Measurements from ENCODE around the gene C4B. TPM values are rescaled to one million over a fixed set of nuclear protein-coding genes. Genes with fewer than 3 reads are reported as not detected.
"Not testable (repeated sequence)": the region's sequence is repeated elsewhere in the genome, so short reads cannot be mapped to it uniquely, and the experiment has no call there.

Gene C4B
- total RNA-seq, 3 donors from 2014 or later = 5.6 to 323 (median 298) TPM

GRCh38 chr6:32035283-32036013 lies 20.9 kb downstream of the C4B start:
- H3K4me1 ChIP-seq; H3K4me3 ChIP-seq; H3K27ac ChIP-seq; H3K27me3 ChIP-seq; H3K9me3 ChIP-seq; H3K36me3 ChIP-seq; intact Hi-C loops (cut with DNase I; ENCODE audit: low total_unique reads); DNase-seq (ENCODE audit: low spot score in 2 of 2): not testable (repeated sequence)

- H3K4me1 ChIP-seq; H3K36me3 ChIP-seq; H3K27me3 ChIP-seq; DNase-seq (ENCODE audit: low spot score in 2 of 2); H3K4me3 ChIP-seq; H3K9me3 ChIP-seq; intact Hi-C loops (cut with DNase I; ENCODE audit: low total_unique reads): not testable (repeated sequence)
- peak overlapping the region in 1 of 2 donors; percentile 43 for H3K27ac ChIP-seq
Measured at GRCh38 chr6:32037136-32037535, 22.5 kb downstream of the C4B start.

- H3K4me3 ChIP-seq; H3K4me1 ChIP-seq; intact Hi-C loops (cut with DNase I; ENCODE audit: low total_unique reads); H3K36me3 ChIP-seq; H3K27me3 ChIP-seq; H3K9me3 ChIP-seq; DNase-seq (ENCODE audit: low spot score in 2 of 2): not testable (repeated sequence)
- H3K27ac ChIP-seq = peak within 1 kb of the TSS in 1 of 2 donors; percentile 68
Measured at GRCh38 chr6:32037598-32038524, 23.3 kb downstream of the C4B start, which contains the start of gene CYP21A2. Gene CYP21A2, plus strand, starts transcription at chr6:32038415. Its CDS starts 8 bp downstream, at chr6:32038423.

- H3K27me3 ChIP-seq; H3K4me3 ChIP-seq; H3K9me3 ChIP-seq; H3K36me3 ChIP-seq; intact Hi-C loops (cut with DNase I; ENCODE audit: low total_unique reads); DNase-seq (ENCODE audit: low spot score in 2 of 2); H3K27ac ChIP-seq; H3K4me1 ChIP-seq: not testable (repeated sequence)
Measured at GRCh38 chr6:32038878-32039277, 24.3 kb downstream of the C4B start.

- H3K27ac ChIP-seq; H3K4me1 ChIP-seq; intact Hi-C loops (cut with DNase I; ENCODE audit: low total_unique reads); H3K36me3 ChIP-seq; H3K4me3 ChIP-seq; DNase-seq (ENCODE audit: low spot score in 2 of 2); H3K9me3 ChIP-seq; H3K27me3 ChIP-seq: not testable (repeated sequence)
Measured at GRCh38 chr6:32039321-32040274, 25.0 kb downstream of the C4B start.

- H3K36me3 ChIP-seq; H3K27ac ChIP-seq; intact Hi-C loops (cut with DNase I; ENCODE audit: low total_unique reads); H3K4me1 ChIP-seq; DNase-seq (ENCODE audit: low spot score in 2 of 2); H3K9me3 ChIP-seq; H3K27me3 ChIP-seq; H3K4me3 ChIP-seq: not testable (repeated sequence)
Measured at GRCh38 chr6:32040299-32041049, 25.9 kb downstream of the C4B start.

- H3K36me3 ChIP-seq; H3K4me1 ChIP-seq; intact Hi-C loops (cut with DNase I; ENCODE audit: low total_unique reads); H3K9me3 ChIP-seq; H3K4me3 ChIP-seq; H3K27me3 ChIP-seq; H3K27ac ChIP-seq; DNase-seq (ENCODE audit: low spot score in 2 of 2): not testable (repeated sequence)
Measured at GRCh38 chr6:32041050-32041321, 26.4 kb downstream of the C4B start.

- H3K4me1 ChIP-seq; H3K9me3 ChIP-seq; intact Hi-C loops (cut with DNase I; ENCODE audit: low total_unique reads); DNase-seq (ENCODE audit: low spot score in 2 of 2); H3K27ac ChIP-seq; H3K36me3 ChIP-seq; H3K27me3 ChIP-seq; H3K4me3 ChIP-seq: not testable (repeated sequence)
Measured at GRCh38 chr6:32041385-32041784, 26.8 kb downstream of the C4B start.

- H3K4me3 ChIP-seq; H3K27me3 ChIP-seq; H3K4me1 ChIP-seq; intact Hi-C loops (cut with DNase I; ENCODE audit: low total_unique reads); H3K36me3 ChIP-seq; H3K27ac ChIP-seq; DNase-seq (ENCODE audit: low spot score in 2 of 2); H3K9me3 ChIP-seq: not testable (repeated sequence)
Measured at GRCh38 chr6:32042276-32042675, 27.7 kb downstream of the C4B start.

GRCh38 chr6:32043589-32044380 lies 29.2 kb downstream of the C4B start:
- intact Hi-C loops (cut with DNase I; ENCODE audit: low total_unique reads); H3K27ac ChIP-seq; DNase-seq (ENCODE audit: low spot score in 2 of 2); H3K9me3 ChIP-seq; H3K4me3 ChIP-seq; H3K36me3 ChIP-seq; H3K4me1 ChIP-seq; H3K27me3 ChIP-seq: not testable (repeated sequence)

- H3K27me3 ChIP-seq; H3K9me3 ChIP-seq; DNase-seq (ENCODE audit: low spot score in 2 of 2); H3K36me3 ChIP-seq; intact Hi-C loops (cut with DNase I; ENCODE audit: low total_unique reads); H3K4me3 ChIP-seq; H3K4me1 ChIP-seq: not testable (repeated sequence)
- peak overlapping the region in 1 of 2 donors; percentile 25 for H3K27ac ChIP-seq
Measured at GRCh38 chr6:32044916-32045315, 30.3 kb downstream of the C4B start.

Data from breast epithelium (tissue), 4 donors.